Measurements from ENCODE around the gene DNAH2. TPM values are rescaled to one million over a fixed set of nuclear protein-coding genes. Genes with fewer than 3 reads are reported as not detected.

Gene DNAH2
- total RNA-seq, 1 experiment from 2014 or later, result 0.15 TPM

DNA sequence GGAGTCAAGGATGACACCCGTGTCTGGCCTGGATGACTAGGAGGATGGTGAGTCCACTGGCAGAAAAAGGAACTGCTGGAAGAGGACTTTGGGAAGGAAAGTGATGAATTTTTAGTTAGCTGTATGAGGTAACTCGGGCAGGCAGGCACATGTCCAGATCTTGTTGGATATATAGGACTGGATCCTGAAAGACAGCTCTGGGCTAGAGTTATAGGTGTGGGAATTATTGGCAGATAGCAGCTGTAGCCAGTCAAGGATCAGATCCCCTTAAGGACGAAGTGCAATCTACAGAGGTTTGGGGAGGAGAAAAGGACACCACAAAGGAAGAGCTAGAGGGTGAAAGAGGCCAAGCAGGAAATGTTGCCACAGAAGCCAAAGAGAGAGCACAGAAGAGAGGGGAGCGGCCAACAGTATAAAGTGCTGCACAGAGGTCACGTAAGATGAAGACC lies 150.4 kb downstream of the DNAH2 start:
- H3K4ac ChIP-seq (ENCODE audit: low read depth, low read length), result no peak overlapping the region
- H4K5ac ChIP-seq (ENCODE audit: insufficient read length, low read depth, low read length), result no peak overlapping the region
- H3K4me2 ChIP-seq (ENCODE audit: insufficient read depth, insufficient read length, low read length), result no peak overlapping the region
- H3K4me1 ChIP-seq (ENCODE audit: insufficient read depth, low read length), result no peaks in the 10 kb centered on the region
- Mint-ChIP-seq H3K9me3 (no peaks in the 10 kb centered on the region), H3K4me3 (no peak overlapping the region), H3K4me1 (peaks cover 4% of the 10 kb centered on the region in 2 experiments), H3K27me3 (ENCODE audit: low read depth) (no peaks in the 10 kb centered on the region), H3K27ac (peak overlapping the region in 1 of 3 experiments; percentile 6; a peak in 1 of 7 replicates), H3K36me3 (ENCODE audit: insufficient read depth in 1 of 3, low read depth in 3 of 3) (peaks cover 3 to 27% (median 12%) of the 10 kb centered on the region in 3 experiments; a peak in 6 of 7 replicates)
- H2BK20ac ChIP-seq (ENCODE audit: low read depth, low read length, poor library complexity, severe bottlenecking), result no peak overlapping the region
- H3K27me3 ChIP-seq (ENCODE audit: insufficient read depth, low read length), result no peaks in the 10 kb centered on the region
- no peak overlapping the region for H3K9ac ChIP-seq (ENCODE audit: extremely low read depth, insufficient read length, low read length)
- H2BK120ac ChIP-seq (ENCODE audit: low read depth, low read length, poor library complexity, severe bottlenecking), result no peak overlapping the region
- H4K91ac ChIP-seq (ENCODE audit: insufficient read length, low read depth, low read length), result no peak overlapping the region
- no peaks in the 10 kb centered on the region for H3K9me3 ChIP-seq (ENCODE audit: control insufficient read depth, low read depth, low read length)
- no peak overlapping the region for H4K8ac ChIP-seq (replicated peaks; ENCODE audit: insufficient read length, low read depth, low read length)
- no peaks in the 10 kb centered on the region for H3K79me2 ChIP-seq (ENCODE audit: insufficient read depth, low read length)
- DNase-seq, result no peak
- H3K14ac ChIP-seq (ENCODE audit: insufficient read depth, low read length), result no peak overlapping the region
- TF ChIP-seq, protein P1, sequence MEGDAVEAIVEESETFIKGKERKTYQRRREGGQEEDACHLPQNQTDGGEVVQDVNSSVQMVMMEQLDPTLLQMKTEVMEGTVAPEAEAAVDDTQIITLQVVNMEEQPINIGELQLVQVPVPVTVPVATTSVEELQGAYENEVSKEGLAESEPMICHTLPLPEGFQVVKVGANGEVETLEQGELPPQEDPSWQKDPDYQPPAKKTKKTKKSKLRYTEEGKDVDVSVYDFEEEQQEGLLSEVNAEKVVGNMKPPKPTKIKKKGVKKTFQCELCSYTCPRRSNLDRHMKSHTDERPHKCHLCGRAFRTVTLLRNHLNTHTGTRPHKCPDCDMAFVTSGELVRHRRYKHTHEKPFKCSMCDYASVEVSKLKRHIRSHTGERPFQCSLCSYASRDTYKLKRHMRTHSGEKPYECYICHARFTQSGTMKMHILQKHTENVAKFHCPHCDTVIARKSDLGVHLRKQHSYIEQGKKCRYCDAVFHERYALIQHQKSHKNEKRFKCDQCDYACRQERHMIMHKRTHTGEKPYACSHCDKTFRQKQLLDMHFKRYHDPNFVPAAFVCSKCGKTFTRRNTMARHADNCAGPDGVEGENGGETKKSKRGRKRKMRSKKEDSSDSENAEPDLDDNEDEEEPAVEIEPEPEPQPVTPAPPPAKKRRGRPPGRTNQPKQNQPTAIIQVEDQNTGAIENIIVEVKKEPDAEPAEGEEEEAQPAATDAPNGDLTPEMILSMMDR (conservative IDR thresholded peaks at IDR 0.05), result no peak
- no peak overlapping the region for H3K23ac ChIP-seq (ENCODE audit: insufficient read length, low read depth, low read length)
- no peak overlapping the region for H2AFZ ChIP-seq (ENCODE audit: low read length)
- no peaks in the 10 kb centered on the region for H3K23me2 ChIP-seq (ENCODE audit: insufficient read length, low read depth, low read length, poor library complexity, severe bottlenecking)
- no peak overlapping the region for H2BK12ac ChIP-seq (ENCODE audit: insufficient read length, low read depth, low read length)
- no peaks in the 10 kb centered on the region for H4K20me1 ChIP-seq (ENCODE audit: control insufficient read depth, insufficient read depth, insufficient read length)
- H3K56ac ChIP-seq (ENCODE audit: insufficient read length, low read depth, low read length), result no peak overlapping the region
- H2BK15ac ChIP-seq (ENCODE audit: low read depth, low read length), result no peak overlapping the region
- H2AK5ac ChIP-seq (ENCODE audit: insufficient read length, low read length), result no peak overlapping the region
- H3K79me1 ChIP-seq (ENCODE audit: insufficient read depth, low read depth, low read length, poor library complexity, severe bottlenecking), result no peaks in the 10 kb centered on the region
- no peak overlapping the region for H3K18ac ChIP-seq (ENCODE audit: insufficient read length, low read depth, low read length)
- H2BK5ac ChIP-seq (ENCODE audit: insufficient read length, low read length), result no peak overlapping the region
- WGBS (ENCODE audit: extremely low coverage, insufficient read length, low lambda C conversion rate), result no CpG with 5 or more reads among the region's 5 CpGs
- no peak overlapping the region for H3K27ac ChIP-seq (ENCODE audit: insufficient read length, low read depth, low read length)
- no peak overlapping the region for H3T11ph ChIP-seq (ENCODE audit: low read length)
